SH-SY5Y (cell line): ENCODE measurements around the gene RPL7A.

ENCODE experiments used
- GATA2 ChIP-seq: IDR thresholded peaks from 2 replicates; pipeline ENCODE4 v1.6.1; 2011; ENCODE audit warnings: mild to moderate bottlenecking, low read depth, low read length
- GATA3 ChIP-seq: IDR thresholded peaks from 2 replicates; pipeline ENCODE4 v1.6.1; 2011; ENCODE audit warnings: low read depth, mild to moderate bottlenecking, low read length, moderate library complexity

GRCh38 chr9:133309608-133310007 lies 38.4 kb upstream of the RPL7A start:
- TF ChIP-seq GATA3 = no peak
- TF ChIP-seq GATA2 = no peak
